Psoas muscle (tissue), 8 donors: ENCODE data around the gene PPFIA3. TPM values are rescaled to one million over a fixed set of nuclear protein-coding genes. Genes with fewer than 3 reads are reported as not detected.
A peak's percentile ranks its signal among the peaks of the same experiment; 100 is the strongest.

Source experiments
- ATAC-seq, 4 donors: fragments of 200-7000 bp; cut with Tn5 transposase; one replicate each; pipeline ENCODE4 v1.9.1; 2020; ENCODE audit warnings: moderate library complexity in 3 of 4, mild to moderate bottlenecking in 2 of 4
- DNase-seq, 2 donors: peaks; one replicate each; pipeline ENCODE4 v3.0.0-alpha.2; 2020
- H3K27ac ChIP-seq: fragments of 200-600 bp; one replicate; pipeline ENCODE4 v1.8.0; 2022
- H3K27me3 ChIP-seq, 3 donors: fragments of 200-600 bp in 1 of 3; one replicate each; pipeline versions ENCODE4 v1.6.1 to v1.8.0; 2013 to 2022; ENCODE audit warnings: low read length in 2 of 3, mild to moderate bottlenecking in 2 of 3, moderate library complexity in 1 of 3; ENCODE audit not compliant: insufficient read depth in 3 of 3
- H3K36me3 ChIP-seq, 2 donors: fragments of 200-600 bp in 1 of 2; one replicate each; pipeline versions ENCODE4 v1.6.1 to v1.8.0; 2013 to 2022; ENCODE audit warnings: low read depth in 1 of 2, mild to moderate bottlenecking in 1 of 2, moderate library complexity in 1 of 2; ENCODE audit not compliant: insufficient read depth in 1 of 2
- H3K4me1 ChIP-seq: fragments of 200-600 bp; one replicate; pipeline ENCODE4 v1.8.0; 2022
- H3K4me3 ChIP-seq: fragments of 200-600 bp; one replicate; pipeline ENCODE4 v1.8.0; 2022; ENCODE audit warnings: mild to moderate bottlenecking
- H3K9me3 ChIP-seq: fragments of 200-600 bp; one replicate; pipeline ENCODE4 v1.8.0; 2022
- whole genome bisulfite sequencing, 3 donors: extraction: QIAGEN DNeasy Blood & Tissue Kit; methylation state at CpG; one replicate each; pipeline versions ENCODE4 v1.1.6 to v1.1.7; 2013; 5-methylcytosine and 5-hydroxymethylcytosine counted together
- intact Hi-C, 2 donors: fragments of 100-400 bp; cut with DNase I; formaldehyde crosslinking; loops; one replicate each; pipeline versions ENCODE4 v1.11.0 to v1.14.2; 2022
- polyA plus RNA-seq, 3 donors: library from polyadenylated mRNA; stranded (reverse); fragments of 200-250 nt; gene quantifications; one replicate each; pipeline ENCODE4 v1.2.3, GENCODE V29; 2013
- total RNA-seq, 4 donors: library from RNA; stranded (reverse); fragmentation: NEBNext Ultra II Directional in 2 of 4; extraction: Animal tissue kit (Norgen Biotek cat#: 25700) in 2 of 4; gene quantifications; one replicate each; pipeline versions ENCODE4 v1.2.1 to v1.2.4, GENCODE V29; 2021 to 2023
- TF ChIP-seq, protein P1 (sequence below): fragments of 200-600 bp; IDR thresholded peaks from one replicate; pipeline ENCODE4 v1.8.0; 2022; ENCODE audit warnings: antibody characterized with exemption
- donor health status: healthy with polysubstance abuse.
- donor health status: DM: no; HTN: no; CAD: no; lungs with moderate emphysema.
- donor health status: Bipolar disorder and iron deficiency.
- donor health status: healthy.
- donor health status: DM: yes; HTN: yes; CAD: no.
- donor health status: DM: no; HTN: no; CAD: no.
- donor health status: DM: no; HTN: no; CAD: no.
- donor health status: DM: yes; HTN: yes; CAD: no.

Gene PPFIA3
- total and polyA plus RNA-seq, 7 donors = 1.4 to 5.0 (median 3.2) TPM

DNA sequence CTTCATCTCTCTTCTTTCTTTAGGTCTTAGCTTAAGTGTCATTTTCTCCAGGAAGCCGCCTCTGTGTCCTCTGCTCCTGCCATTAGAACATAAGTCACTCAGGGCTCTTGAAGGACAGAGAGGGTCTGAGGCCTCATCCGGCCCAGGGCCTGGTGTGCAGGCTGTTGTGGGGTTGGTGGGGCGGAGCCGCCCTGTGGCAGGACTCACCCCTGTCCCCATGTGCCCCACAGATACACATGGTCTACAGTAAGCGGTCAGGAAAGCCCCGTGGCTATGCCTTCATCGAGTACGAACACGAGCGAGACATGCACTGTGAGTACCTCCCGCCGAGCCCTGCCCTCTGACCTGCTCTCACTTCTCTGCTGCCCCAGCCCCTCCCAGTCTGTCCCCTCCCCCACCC, 18.2 kb upstream of the PPFIA3 start:
- no peak overlapping the region for H3K4me3 ChIP-seq
- TF ChIP-seq, protein P1, sequence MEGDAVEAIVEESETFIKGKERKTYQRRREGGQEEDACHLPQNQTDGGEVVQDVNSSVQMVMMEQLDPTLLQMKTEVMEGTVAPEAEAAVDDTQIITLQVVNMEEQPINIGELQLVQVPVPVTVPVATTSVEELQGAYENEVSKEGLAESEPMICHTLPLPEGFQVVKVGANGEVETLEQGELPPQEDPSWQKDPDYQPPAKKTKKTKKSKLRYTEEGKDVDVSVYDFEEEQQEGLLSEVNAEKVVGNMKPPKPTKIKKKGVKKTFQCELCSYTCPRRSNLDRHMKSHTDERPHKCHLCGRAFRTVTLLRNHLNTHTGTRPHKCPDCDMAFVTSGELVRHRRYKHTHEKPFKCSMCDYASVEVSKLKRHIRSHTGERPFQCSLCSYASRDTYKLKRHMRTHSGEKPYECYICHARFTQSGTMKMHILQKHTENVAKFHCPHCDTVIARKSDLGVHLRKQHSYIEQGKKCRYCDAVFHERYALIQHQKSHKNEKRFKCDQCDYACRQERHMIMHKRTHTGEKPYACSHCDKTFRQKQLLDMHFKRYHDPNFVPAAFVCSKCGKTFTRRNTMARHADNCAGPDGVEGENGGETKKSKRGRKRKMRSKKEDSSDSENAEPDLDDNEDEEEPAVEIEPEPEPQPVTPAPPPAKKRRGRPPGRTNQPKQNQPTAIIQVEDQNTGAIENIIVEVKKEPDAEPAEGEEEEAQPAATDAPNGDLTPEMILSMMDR = no peak
- intact Hi-C loops = no loop called here
- ATAC-seq = no peak
- H3K27ac ChIP-seq = peak overlapping the region; percentile 9
- H3K36me3 ChIP-seq = peaks cover 8 to 97% of the 10 kb centered on the region in 2 donors
- H3K9me3 ChIP-seq = no peaks in the 10 kb centered on the region
- no peak for DNase-seq
- WGBS, 3 donors = 79 to 83% (median 80%) methylated on average over 12 of the region's 12 CpGs
- peaks cover 36% of the 10 kb centered on the region for H3K4me1 ChIP-seq
- H3K27me3 ChIP-seq = no peaks in the 10 kb centered on the region

- Histone ChIP-seq H3K4me1 (peaks cover 31% of the 10 kb centered on the region), H3K9me3 (no peaks in the 10 kb centered on the region), H3K36me3 (peaks cover 8 to 97% of the 10 kb centered on the region in 2 donors), H3K27ac (no peak overlapping the region), H3K4me3 (no peak overlapping the region), H3K27me3 (no peaks in the 10 kb centered on the region)
- ATAC-seq = no peak
- DNase-seq = no peak
- TF ChIP-seq, protein P1 = no peak
- WGBS, 3 donors = 70 to 79% (median 74%) methylated on average over 12 of the region's 12 CpGs
- intact Hi-C loops = no loop called here
Observed at GRCh38 chr19:49102303-49102702, 17.0 kb upstream of the PPFIA3 start.

DNA sequence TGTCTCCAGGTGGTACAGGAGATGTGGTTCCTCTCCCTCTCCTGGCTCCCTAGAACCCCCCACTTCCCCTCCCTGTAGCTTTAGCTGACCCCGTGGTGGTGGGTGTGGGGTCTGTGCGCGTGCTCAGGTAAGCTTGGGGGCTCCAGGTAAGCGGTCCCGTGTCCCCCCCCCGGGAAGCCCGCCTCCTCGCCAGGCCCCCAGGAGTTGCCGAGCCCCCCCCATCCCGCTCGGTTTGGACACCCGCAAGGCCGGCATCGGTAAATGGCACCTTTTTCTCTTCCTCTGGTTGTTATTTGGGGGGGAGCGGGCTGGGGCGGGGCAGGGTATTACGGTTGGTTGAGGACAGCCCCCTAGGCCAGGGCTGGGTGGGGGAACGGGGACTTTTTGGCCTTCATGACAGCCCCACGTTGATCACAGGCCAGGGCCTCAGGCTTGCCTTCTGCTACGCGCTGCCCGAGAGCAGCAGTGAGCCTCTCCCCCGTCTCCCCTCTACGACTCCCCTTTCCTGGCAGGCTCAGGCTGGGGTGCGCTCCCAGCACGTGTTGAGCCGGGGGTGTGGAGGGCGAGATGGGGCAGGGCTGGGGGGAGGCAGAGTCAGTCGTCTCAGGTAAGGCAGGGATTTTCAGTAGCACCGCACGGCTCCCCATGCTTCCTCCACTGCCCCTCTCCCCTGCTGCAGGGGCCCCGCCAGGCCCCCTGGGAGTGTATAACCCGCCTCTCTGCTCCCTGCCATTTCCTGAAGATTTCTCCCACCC, 15.8 kb upstream of the PPFIA3 start:
- Histone ChIP-seq H3K27me3 (no peaks in the 10 kb centered on the region), H3K4me1 (peaks cover 20% of the 10 kb centered on the region), H3K27ac (no peak overlapping the region), H3K36me3 (peaks cover 8 to 100% of the 10 kb centered on the region in 2 donors), H3K9me3 (no peaks in the 10 kb centered on the region), H3K4me3 (no peak overlapping the region)
- TF ChIP-seq, protein P1 = no peak
- no peak for DNase-seq
- ATAC-seq = no peak
- intact Hi-C loops = no loop called here
- whole genome bisulfite sequencing, 3 donors = 85 to 89% (median 86%) methylated on average over 27 to 33 of the region's 33 CpGs

- TF ChIP-seq, protein P1 = no peak
- intact Hi-C loops = no loop called here
- H3K27me3 ChIP-seq = no peaks in the 10 kb centered on the region
- H3K36me3 ChIP-seq = peaks cover 8 to 100% of the 10 kb centered on the region in 2 donors
- ATAC-seq = no peak
- no peak overlapping the region for H3K4me3 ChIP-seq
- DNase-seq = no peak
- H3K9me3 ChIP-seq = no peaks in the 10 kb centered on the region
- WGBS, 3 donors = 63 to 70% (median 64%) methylated on average over 24 to 30 of the region's 30 CpGs
- peaks cover 12% of the 10 kb centered on the region for H3K4me1 ChIP-seq
- peak overlapping the region; percentile 2 for H3K27ac ChIP-seq
Observed at GRCh38 chr19:49104229-49104864, 15.0 kb upstream of the PPFIA3 start.
